Colonic mucosa (tissue), 4 donors: ENCODE data around the gene MLLT10. TPM values are rescaled to one million over a fixed set of nuclear protein-coding genes. Genes with fewer than 3 reads are reported as not detected.
"Not testable (repeated sequence)": the region's sequence is repeated elsewhere in the genome, so short reads cannot be mapped to it uniquely, and the experiment has no call there.

Experiments
- DNase-seq: peaks from one replicate; pipeline ENCODE4 v3.0.0-alpha.2; 2020
- H3K27ac ChIP-seq: fragments of 200-600 bp; one replicate; pipeline ENCODE4 v1.8.0; 2021
- H3K27me3 ChIP-seq: fragments of 200-600 bp; one replicate; pipeline ENCODE4 v1.8.0; 2021
- H3K36me3 ChIP-seq: fragments of 200-600 bp; one replicate; pipeline ENCODE4 v1.8.0; 2021
- H3K4me1 ChIP-seq: fragments of 200-600 bp; one replicate; pipeline ENCODE4 v1.8.0; 2021; ENCODE audit warnings: mild to moderate bottlenecking
- H3K4me3 ChIP-seq: fragments of 200-600 bp; one replicate; pipeline ENCODE4 v1.8.0; 2021
- H3K9ac ChIP-seq, 2 donors: one replicate each; pipeline ENCODE4 v1.7.0; 2013; ENCODE audit warnings: control low read depth in 2 of 2, low read depth in 2 of 2, low read length in 2 of 2
- H3K9me3 ChIP-seq: fragments of 200-600 bp; one replicate; pipeline ENCODE4 v1.8.0; 2021
- CTCF ChIP-seq: fragments of 200-600 bp; IDR thresholded peaks from one replicate; pipeline ENCODE4 v1.8.0; 2022; ENCODE audit warnings: antibody characterized with exemption, mild to moderate bottlenecking
- intact Hi-C: fragments of 100-400 bp; cut with DNase I; formaldehyde crosslinking; loops from one replicate; pipeline ENCODE4 v1.14.1; 2022
- total RNA-seq, 2 donors: library from RNA; stranded (reverse); fragmentation: NEBNext Ultra II Directional in 1 of 2; extraction: Animal tissue kit (Norgen Biotek cat#: 25700) in 1 of 2; gene quantifications; one replicate each; pipeline ENCODE4 v1.2.1, GENCODE V29; 2021
- donor health status: healthy.
- donor health status: DM: no; HTN: no; CAD: no.
- donor health status: DM: no; HTN: no; CAD: no.

MLLT10 gene
- total RNA-seq, 2 donors from 2014 or later: 17.8 to 25.1 TPM

GRCh38 chr10:21617267-21617666 lies 83.2 kb downstream of the MLLT10 start:
- Histone ChIP-seq H3K27me3 (no peaks in the 10 kb centered on the region), H3K4me1 (no peaks in the 10 kb centered on the region), H3K4me3 (no peak overlapping the region), H3K27ac (no peak overlapping the region), H3K9me3 (no peaks in the 10 kb centered on the region), H3K9ac (no peak overlapping the region), H3K36me3 (no peaks in the 10 kb centered on the region)
- no peak for DNase-seq
- no peak for TF ChIP-seq CTCF
- intact Hi-C loops: loop anchor here (10.0 kb wide), 1 partner anchor 82 kb away; the partner anchor contains the start of gene MLLT10

GRCh38 chr10:21623291-21623690 lies 89.3 kb downstream of the MLLT10 start:
- TF ChIP-seq CTCF: no peak
- no peaks in the 10 kb centered on the region for H3K27me3 ChIP-seq
- no peak for DNase-seq
- H3K9me3 ChIP-seq: no peaks in the 10 kb centered on the region
- no peaks in the 10 kb centered on the region for H3K36me3 ChIP-seq
- no peak overlapping the region for H3K4me3 ChIP-seq
- H3K27ac ChIP-seq: no peak overlapping the region
- no peaks in the 10 kb centered on the region for H3K4me1 ChIP-seq
- intact Hi-C loops: no loop called here
- H3K9ac ChIP-seq: peak overlapping the region in 1 of 2 donors; percentile 20

- H3K9ac ChIP-seq, H3K27ac ChIP-seq, DNase-seq, intact Hi-C loops, H3K9me3 ChIP-seq, H3K4me3 ChIP-seq, H3K4me1 ChIP-seq, H3K27me3 ChIP-seq, H3K36me3 ChIP-seq: not testable (repeated sequence)
Measured at GRCh38 chr10:21624421-21624820, 90.4 kb downstream of the MLLT10 start.

GRCh38 chr10:21624951-21625350 lies 90.9 kb downstream of the MLLT10 start:
- H3K4me1 ChIP-seq: no peaks in the 10 kb centered on the region
- H3K4me3 ChIP-seq: no peak overlapping the region
- no peaks in the 10 kb centered on the region for H3K9me3 ChIP-seq
- H3K9ac ChIP-seq: no peak overlapping the region
- TF ChIP-seq CTCF: no peak
- H3K36me3 ChIP-seq: no peaks in the 10 kb centered on the region
- H3K27me3 ChIP-seq: no peaks in the 10 kb centered on the region
- no peak for DNase-seq
- intact Hi-C loops: no loop called here
- H3K27ac ChIP-seq: no peak overlapping the region

- no peak overlapping the region for H3K27ac ChIP-seq
- intact Hi-C loops: no loop called here
- H3K4me3 ChIP-seq: no peak overlapping the region
- DNase-seq: no peak
- no peak for TF ChIP-seq CTCF
- no peaks in the 10 kb centered on the region for H3K4me1 ChIP-seq
- H3K9ac ChIP-seq: no peak overlapping the region
- H3K36me3 ChIP-seq: no peaks in the 10 kb centered on the region
- H3K27me3 ChIP-seq: no peaks in the 10 kb centered on the region
- H3K9me3 ChIP-seq: no peaks in the 10 kb centered on the region
Measured at GRCh38 chr10:21625623-21626229, 91.7 kb downstream of the MLLT10 start.

- no peak for DNase-seq
- intact Hi-C loops: no loop called here
- Histone ChIP-seq H3K9me3 (no peaks in the 10 kb centered on the region), H3K36me3 (no peaks in the 10 kb centered on the region), H3K27me3 (no peaks in the 10 kb centered on the region), H3K9ac (no peak overlapping the region), H3K27ac (no peak overlapping the region), H3K4me1 (no peaks in the 10 kb centered on the region), H3K4me3 (no peak overlapping the region)
- TF ChIP-seq CTCF: no peak
Measured at GRCh38 chr10:21626457-21627161, 92.6 kb downstream of the MLLT10 start.
